OCI-LY3 (cell line): ENCODE results near the gene ATP8A2.
"Not testable (repeated sequence)": the region's sequence is repeated elsewhere in the genome, so short reads cannot be mapped to it uniquely, and the experiment has no call there.

Experiments
- H2AFZ ChIP-seq: fragments of 200-600, 300-600 bp; shearing (Covaris generic); 2 replicates; pipeline ENCODE4 v1.6.0; 2014; ENCODE audit warnings: antibody characterized with exemption, low read depth, low read length
- H3K27ac ChIP-seq: fragments of 200-600, 300-600 bp; sonication (generic); 2 replicates; pipeline ENCODE4 v1.5.1; 2014; ENCODE audit warnings: mild to moderate bottlenecking, low read length, moderate library complexity, mixed read lengths
- H3K27me3 ChIP-seq: fragments of 200-600, 300-600 bp; sonication (generic); 2 replicates; pipeline ENCODE4 v1.6.1; 2014; ENCODE audit warnings: low read depth, low read length, mixed read lengths
- H3K36me3 ChIP-seq: fragments of 200-600, 300-600 bp; sonication (generic); replicated peaks from 2 replicates; pipeline ENCODE3; 2014; ENCODE audit warnings: low read depth, low read length, mixed read lengths
- H3K4me1 ChIP-seq: fragments of 300-600, 200-600 bp; sonication (generic); 2 replicates; pipeline ENCODE4 v1.6.1; 2014; ENCODE audit warnings: low read length, mixed read lengths
- H3K4me2 ChIP-seq: fragments of 200-600, 300-600 bp; sonication (generic); 2 replicates; pipeline ENCODE4 v1.6.1; 2014; ENCODE audit warnings: low read length, mixed read lengths
- H3K4me3 ChIP-seq: fragments of 300-600, 200-600 bp; sonication (generic); 2 replicates; pipeline ENCODE4 v1.5.1; 2014; ENCODE audit warnings: antibody characterized with exemption, mild to moderate bottlenecking, low read length, moderate library complexity
- H3K79me2 ChIP-seq: fragments of 300-600, 200-600 bp; shearing (Covaris generic); 2 replicates; pipeline ENCODE4 v1.6.1; 2014; ENCODE audit warnings: mild to moderate bottlenecking, low read length, mixed read lengths
- H3K9ac ChIP-seq: fragments of 300-600, 200-600 bp; shearing (Covaris generic); 2 replicates; pipeline ENCODE4 v1.6.0; 2014; ENCODE audit warnings: mild to moderate bottlenecking, low read length, moderate library complexity
- H3K9me3 ChIP-seq: fragments of 200-600, 300-600 bp; shearing (Covaris generic); 2 replicates; pipeline ENCODE4 v1.6.1; 2014; ENCODE audit warnings: low read length, mixed read lengths; ENCODE audit not compliant: insufficient read depth
- H4K20me1 ChIP-seq: fragments of 200-600, 300-600 bp; sonication (generic); 2 replicates; pipeline ENCODE4 v1.6.1; 2016; ENCODE audit warnings: low read length, mixed read lengths; ENCODE audit not compliant: insufficient read depth
- CTCF ChIP-seq: fragments of 200-600, 300-600 bp; sonication (generic); IDR thresholded peaks from 2 replicates; pipeline ENCODE4 v1.5.1; 2014; ENCODE audit warnings: antibody characterized with exemption, low read length, low read depth
- EZH2phosphoT487 ChIP-seq: fragments of 200-600 bp; shearing (Covaris generic); IDR thresholded peaks from 2 replicates; pipeline ENCODE4 v1.6.1; 2018; ENCODE audit warnings: antibody characterized with exemption, mixed run types, low read depth

Gene ATP8A2

DNA sequence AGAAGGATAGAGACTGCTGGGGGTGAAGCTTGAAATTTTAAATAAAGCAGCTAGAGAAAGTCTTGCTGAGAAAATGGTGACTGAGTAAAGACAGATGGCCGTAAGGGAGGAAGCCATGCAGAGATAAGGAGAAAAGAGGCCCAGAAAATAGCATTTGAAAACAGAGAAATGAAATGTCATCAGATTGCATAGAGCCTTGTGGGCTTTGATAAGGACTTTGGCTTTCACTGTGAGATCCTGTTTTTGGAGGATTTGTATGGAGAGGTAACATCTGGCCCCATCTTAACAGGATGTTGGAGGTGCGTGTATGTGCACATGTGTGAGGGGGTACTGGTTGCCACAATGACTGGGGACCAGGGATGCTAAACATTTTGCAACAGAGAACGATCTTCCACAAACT, 19.5 kb upstream of the ATP8A2 start:
- Histone ChIP-seq H3K4me3 (no peak overlapping the region), H3K36me3 (no peaks in the 10 kb centered on the region), H3K9me3 (no peaks in the 10 kb centered on the region), H3K9ac (no peak overlapping the region), H3K79me2 (no peaks in the 10 kb centered on the region), H3K4me1 (peaks cover 15% of the 10 kb centered on the region), H3K27ac (no peak overlapping the region), H2AFZ (no peak overlapping the region), H4K20me1 (no peaks in the 10 kb centered on the region), H3K4me2 (no peak overlapping the region), H3K27me3 (0 out of 2 replicates have a peak, but pooled peaks cover 3% of the 10 kb centered on the region)
- no peak for TF ChIP-seq EZH2phosphoT487
- TF ChIP-seq CTCF: no peak

- Histone ChIP-seq H3K4me3 (no peak overlapping the region), H2AFZ (no peak overlapping the region), H3K36me3 (no peaks in the 10 kb centered on the region), H3K9ac (no peak overlapping the region), H3K27ac (no peak overlapping the region), H4K20me1 (no peaks in the 10 kb centered on the region), H3K4me1 (peaks cover 15% of the 10 kb centered on the region), H3K27me3 (0 out of 2 replicates have a peak, but pooled peaks cover 3% of the 10 kb centered on the region), H3K79me2 (no peaks in the 10 kb centered on the region), H3K4me2 (no peak overlapping the region), H3K9me3 (no peaks in the 10 kb centered on the region)
- TF ChIP-seq CTCF (no peak), EZH2phosphoT487 (no peak)
Measured at GRCh38 chr13:25352806-25353205, 19.0 kb upstream of the ATP8A2 start.

DNA sequence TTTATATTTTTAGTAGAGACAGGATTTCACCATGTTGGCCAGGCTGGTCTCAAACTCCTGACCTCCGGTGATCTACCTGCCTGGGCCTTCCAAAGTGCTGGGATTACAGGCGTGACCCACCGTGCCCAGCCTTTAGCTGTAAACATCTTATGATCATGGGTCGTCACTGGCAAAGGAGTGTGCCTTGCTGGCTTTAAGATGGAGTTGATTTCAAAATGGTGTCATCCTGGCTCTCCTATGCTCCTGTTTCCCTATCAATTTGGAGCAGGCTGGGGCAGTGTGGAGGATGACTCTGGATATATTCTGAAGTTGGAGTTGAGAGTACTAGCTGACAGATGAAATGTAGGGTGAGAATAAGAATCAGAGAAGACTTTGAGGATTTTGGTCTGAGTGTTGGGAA, 18.4 kb upstream of the ATP8A2 start:
- H3K27me3 ChIP-seq: 0 out of 2 replicates have a peak, but pooled peaks cover 3% of the 10 kb centered on the region
- no peak overlapping the region for H3K9ac ChIP-seq
- H4K20me1 ChIP-seq: no peaks in the 10 kb centered on the region
- no peak overlapping the region for H2AFZ ChIP-seq
- H3K9me3 ChIP-seq: no peaks in the 10 kb centered on the region
- H3K79me2 ChIP-seq: no peaks in the 10 kb centered on the region
- no peak overlapping the region for H3K4me3 ChIP-seq
- H3K36me3 ChIP-seq: no peaks in the 10 kb centered on the region
- peaks cover 15% of the 10 kb centered on the region for H3K4me1 ChIP-seq
- no peak overlapping the region for H3K27ac ChIP-seq
- TF ChIP-seq EZH2phosphoT487 (no peak), CTCF (no peak)
- no peak overlapping the region for H3K4me2 ChIP-seq

- H3K4me3 ChIP-seq: no peak overlapping the region
- H2AFZ ChIP-seq: no peak overlapping the region
- TF ChIP-seq EZH2phosphoT487 (no peak), CTCF (no peak)
- H3K9me3 ChIP-seq: no peaks in the 10 kb centered on the region
- peaks cover 20% of the 10 kb centered on the region for H3K4me1 ChIP-seq
- H4K20me1 ChIP-seq: no peaks in the 10 kb centered on the region
- no peak overlapping the region for H3K27ac ChIP-seq
- H3K4me2 ChIP-seq: no peak overlapping the region
- no peaks in the 10 kb centered on the region for H3K36me3 ChIP-seq
- 0 out of 2 replicates have a peak, but pooled peaks cover 3% of the 10 kb centered on the region for H3K27me3 ChIP-seq
- H3K79me2 ChIP-seq: no peaks in the 10 kb centered on the region
- no peak overlapping the region for H3K9ac ChIP-seq
Measured at GRCh38 chr13:25354377-25354776, 17.4 kb upstream of the ATP8A2 start.

DNA sequence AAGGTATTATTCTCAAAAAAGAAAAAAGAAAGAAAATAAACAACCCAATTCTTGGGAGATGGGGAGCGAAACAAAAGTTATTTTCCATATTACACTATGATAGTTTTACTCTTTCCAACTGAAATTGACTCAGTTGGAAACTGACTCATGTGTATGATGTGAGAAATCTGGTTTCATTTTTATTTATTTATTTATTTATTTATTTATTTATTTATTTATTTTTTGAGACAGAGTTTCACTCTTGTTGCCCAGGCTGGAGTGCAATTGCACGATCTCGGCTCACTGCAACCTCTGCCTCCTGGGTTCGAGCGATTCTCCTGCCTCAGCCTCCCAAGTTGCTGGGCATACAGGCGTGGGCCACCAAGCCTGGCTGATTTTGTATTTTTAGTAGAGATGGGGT, 11.3 kb upstream of the ATP8A2 start:
- not testable (repeated sequence) for H3K36me3 ChIP-seq, H3K4me2 ChIP-seq, H2AFZ ChIP-seq, H3K9ac ChIP-seq, H4K20me1 ChIP-seq, H3K27ac ChIP-seq, H3K79me2 ChIP-seq, H3K4me3 ChIP-seq, H3K9me3 ChIP-seq, H3K27me3 ChIP-seq
- peaks cover 13% of the 10 kb centered on the region; the same call in 1 of the 2 replicates for H3K4me1 ChIP-seq
